Hematopoietic multipotent progenitor cell treated with erythropoietin and hydrocortisone succinate and interleukin-3 and kit ligand, for 4 days (in vitro differentiated cells): ENCODE results near the gene IQSEC1.
A peak's percentile ranks its signal among the peaks of the same experiment; 100 is the strongest.

Source experiments
- DNase-seq: peaks from one replicate; pipeline ENCODE4 v3.0.0-alpha.2; 2015

IQSEC1 gene

GRCh38 chr3:12948891-12949711 lies 124.1 kb downstream of the IQSEC1 start:
- peak; percentile 84 for DNase-seq

DNA sequence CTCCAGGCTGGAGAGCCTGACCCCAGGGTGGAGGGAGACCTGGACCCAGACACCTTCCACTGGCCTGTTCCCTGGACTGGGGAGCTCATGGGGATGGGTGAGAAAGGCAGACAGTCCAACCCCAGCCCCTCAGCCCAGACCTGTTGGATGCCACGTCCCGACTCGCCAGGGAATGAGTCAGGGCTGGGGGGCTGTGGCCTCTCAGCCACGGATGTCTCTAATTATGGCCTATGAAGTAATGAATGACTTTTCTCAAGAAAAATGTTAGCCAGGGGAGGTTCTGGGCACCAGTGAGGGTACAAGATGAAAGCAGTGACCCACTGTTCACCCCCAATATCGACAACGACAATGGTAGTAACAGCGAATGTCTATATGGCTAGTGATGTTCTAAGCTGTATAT lies 124.9 kb downstream of the IQSEC1 start:
- DNase-seq: no peak

DNA sequence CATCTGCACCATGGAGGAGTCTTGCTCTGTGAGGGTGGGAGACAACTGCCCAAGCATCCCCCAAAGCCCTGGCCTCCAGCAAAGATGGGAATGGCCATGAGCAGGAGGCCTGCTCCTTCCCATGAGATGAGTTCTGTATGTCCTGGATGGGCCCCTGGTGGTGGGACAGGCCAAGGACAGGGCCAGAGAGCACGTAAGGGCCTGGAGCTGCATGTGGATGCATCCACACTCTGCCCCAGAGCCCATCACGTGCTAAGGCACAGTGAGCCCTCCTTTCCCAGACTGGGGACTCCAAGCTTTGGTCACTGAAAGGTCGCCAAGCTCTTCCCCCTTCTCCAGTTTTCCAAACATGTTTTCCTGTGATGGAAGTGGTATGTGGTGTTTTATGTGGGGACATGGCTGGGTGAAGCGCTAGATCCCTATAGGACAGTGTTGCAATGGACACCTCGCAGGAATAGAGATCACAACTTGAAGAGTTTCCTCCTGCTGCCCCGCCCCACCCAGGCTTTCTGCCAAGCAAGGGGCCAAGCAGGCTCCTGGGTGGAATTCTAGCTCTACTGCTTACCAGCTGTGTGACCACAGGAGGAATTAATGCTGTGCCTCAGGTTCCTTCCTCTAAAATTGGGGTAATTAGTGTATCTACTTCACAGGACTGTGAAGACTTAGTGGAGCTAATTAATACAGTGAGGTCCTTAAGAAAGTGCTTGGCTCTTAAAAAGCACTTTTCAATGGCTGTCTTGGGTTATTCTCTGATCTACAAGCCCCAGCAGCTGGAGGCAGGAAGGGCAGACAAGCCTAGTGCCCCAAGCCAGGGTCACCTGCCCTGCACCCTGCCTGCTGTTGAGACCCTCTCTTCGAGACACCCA lies 125.5 kb downstream of the IQSEC1 start:
- peak; percentile 70 for DNase-seq

GRCh38 chr3:12946649-12947316 lies 126.4 kb downstream of the IQSEC1 start:
- DNase-seq: no peak

DNA sequence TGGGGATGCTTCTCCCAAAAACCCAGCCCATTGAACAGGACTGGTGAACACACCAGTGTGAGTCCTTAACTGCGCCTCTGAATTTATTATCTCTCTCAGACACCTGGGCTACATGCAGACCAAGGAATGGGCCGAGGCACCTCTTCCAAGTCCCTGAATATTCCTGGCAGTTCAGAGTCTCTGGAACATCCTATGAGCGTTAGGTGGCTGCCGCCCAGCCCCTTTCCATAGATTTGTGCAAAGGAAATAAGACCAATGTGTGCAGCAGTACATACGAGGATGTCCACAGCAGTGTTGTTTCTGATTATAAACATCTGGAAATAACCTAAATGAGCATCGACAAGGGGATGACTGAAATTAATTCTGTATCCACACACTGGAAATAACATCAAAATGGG lies 127.0 kb downstream of the IQSEC1 start:
- DNase-seq: no peak

GRCh38 chr3:12944849-12945248 lies 128.4 kb downstream of the IQSEC1 start:
- DNase-seq: no peak

DNA sequence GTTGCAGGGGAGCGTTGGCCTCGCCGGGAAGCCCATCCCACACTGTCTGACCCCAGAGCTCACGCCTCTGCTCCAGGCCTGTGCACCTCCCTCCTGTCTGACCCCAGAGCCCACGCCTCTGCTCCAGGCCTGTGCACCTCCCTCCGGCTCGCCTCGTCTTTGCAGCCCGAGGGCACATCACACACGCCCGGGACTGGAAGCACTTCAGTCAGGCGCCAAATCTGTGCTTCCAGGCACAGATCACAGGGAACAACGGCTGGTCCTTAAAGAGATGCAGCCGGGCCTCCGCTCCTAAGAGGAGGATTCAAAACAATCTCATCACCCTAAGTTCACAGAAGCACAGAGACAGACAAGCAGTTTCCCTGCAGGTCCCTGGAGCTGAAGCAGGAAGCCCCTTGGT lies 128.8 kb downstream of the IQSEC1 start:
- DNase-seq: no peak

DNA sequence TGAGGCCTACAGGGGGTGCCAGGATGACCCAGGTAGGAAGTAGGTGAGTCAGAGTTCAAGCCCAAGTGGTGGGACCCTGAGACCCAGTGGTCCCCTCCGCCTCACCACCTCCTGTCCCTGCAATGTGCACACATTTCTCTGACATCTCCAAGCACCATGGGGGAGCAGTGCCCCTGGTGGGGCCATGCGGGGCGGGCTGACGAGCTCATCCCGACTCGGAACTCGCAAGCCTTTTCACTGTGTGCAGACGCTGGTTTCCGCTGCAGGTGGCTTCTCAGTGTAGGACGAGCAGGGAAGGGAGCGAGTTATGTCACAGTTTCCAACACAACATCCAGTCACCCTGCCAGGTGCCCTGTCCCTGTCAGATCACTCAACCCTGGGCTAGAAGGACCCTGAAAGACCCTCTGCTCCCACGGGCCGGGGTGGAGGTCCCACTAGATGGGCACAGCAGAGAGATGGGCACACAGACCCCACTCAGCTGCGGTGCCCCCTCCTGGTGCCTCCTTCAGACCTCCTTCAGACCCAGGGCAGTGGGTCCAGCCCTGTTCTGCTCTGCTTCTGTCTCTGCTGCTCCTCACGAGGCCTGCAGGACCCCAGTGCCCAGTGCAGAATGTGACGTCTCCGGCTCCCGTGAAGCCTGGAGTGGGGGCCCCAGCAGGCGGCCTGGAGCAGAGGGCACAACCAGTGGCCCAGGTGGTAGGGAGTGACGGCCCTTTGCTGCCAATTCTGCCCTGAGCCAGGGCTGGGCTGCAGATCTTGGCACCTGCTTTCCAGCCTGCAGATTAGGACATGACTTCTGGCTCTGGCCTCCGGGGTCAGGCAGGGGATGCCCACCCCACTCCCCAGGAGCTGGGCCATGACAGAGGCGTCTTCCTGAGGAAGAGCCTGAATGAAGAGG lies 129.9 kb downstream of the IQSEC1 start:
- no peak for DNase-seq

DNA sequence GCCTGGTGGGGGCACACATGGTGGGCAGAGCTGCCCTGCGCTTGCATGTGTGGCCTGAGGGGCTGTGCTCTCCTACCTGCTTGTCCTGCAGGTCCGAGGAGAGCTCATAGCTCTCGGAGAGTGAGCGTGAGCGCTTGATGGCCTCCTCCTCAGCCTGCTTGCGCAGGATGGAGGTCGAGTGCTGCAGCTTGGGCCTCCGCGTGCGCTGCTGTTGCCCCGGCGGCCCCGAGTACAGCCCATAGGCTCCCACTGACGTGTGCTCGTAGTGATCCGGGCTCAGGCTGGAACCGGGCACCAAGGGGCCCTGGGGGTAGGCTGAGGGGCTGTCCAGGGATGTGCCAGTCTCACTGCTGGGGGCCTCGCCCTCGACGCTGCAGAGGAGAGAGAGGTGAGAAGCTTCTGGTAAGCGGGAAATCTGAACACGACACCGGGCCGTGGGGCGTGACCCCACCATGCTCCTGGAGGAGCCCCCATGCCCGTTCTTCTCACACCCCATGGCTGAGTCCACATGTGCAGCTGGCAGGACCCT lies 131.7 kb downstream of the IQSEC1 start:
- DNase-seq: no peak

- no peak for DNase-seq
Measured at GRCh38 chr3:12940854-12941253, 132.4 kb downstream of the IQSEC1 start.

- DNase-seq: no peak
Measured at GRCh38 chr3:12939137-12939536, 134.1 kb downstream of the IQSEC1 start.

GRCh38 chr3:12938258-12938711 lies 134.9 kb downstream of the IQSEC1 start:
- DNase-seq: no peak

GRCh38 chr3:12935861-12936830 lies 137.1 kb downstream of the IQSEC1 start:
- no peak for DNase-seq

DNA sequence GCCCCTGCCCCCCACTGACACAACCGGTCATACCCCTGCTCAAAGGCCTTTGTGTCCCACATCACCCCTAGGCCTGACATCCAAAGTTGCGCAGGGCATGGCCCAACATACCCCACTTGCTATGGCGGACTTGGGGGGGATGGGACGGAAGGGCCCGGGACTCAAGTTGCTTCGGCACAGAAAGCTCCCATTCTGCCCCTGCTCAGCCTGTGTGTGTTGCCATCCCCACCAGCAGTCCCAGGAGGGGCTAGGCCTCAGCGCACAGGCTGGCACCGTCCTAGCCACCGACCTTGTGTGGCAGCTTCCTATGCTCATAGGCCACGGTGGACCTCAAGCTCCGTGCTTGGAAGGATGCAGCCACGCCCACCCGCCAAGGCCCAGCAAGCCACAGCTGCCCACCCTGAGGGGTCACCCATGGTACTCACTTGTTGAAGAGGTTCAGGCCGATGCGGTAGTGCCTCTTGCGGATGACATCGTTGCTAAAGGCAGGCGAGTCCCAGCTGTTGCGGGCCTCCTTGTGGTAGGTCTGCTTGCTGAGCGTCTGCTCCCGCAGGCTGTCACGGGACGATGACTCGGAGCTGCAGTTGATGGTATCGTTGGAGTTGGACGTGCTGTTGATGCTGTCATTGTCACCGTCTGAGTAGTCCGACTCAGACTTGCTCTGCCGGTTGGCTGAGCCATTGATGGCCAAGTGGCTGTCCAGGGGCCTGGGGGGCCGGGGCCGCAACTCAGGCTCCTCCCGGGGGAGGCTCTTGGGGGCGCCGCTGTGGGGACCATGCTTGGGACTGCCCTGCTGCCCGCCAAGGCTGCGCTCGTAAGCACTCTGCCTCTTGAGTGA lies 138.0 kb downstream of the IQSEC1 start:
- no peak for DNase-seq

GRCh38 chr3:12934431-12934830 lies 138.8 kb downstream of the IQSEC1 start:
- DNase-seq: no peak

GRCh38 chr3:12933901-12934300 lies 139.3 kb downstream of the IQSEC1 start:
- DNase-seq: no peak

DNA sequence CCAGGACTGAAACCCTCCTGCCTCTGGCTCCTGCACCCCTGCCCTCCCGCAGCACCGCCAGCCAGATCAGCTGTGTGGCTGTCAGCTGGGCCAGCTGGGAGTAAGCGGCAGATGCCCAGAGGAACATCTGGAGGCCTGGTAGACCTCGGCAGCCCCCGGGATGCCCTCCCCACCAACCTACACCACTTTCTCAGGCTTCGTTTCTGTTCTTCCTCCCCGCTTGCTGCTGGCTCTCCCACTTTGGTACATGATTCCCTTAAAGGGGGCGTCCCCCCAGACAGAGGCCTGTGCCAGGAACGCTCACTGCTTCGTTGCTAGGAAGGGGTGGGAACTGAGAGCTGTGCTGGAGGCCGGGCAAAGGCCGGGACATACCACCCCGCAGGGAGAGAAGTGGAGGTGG lies 140.5 kb downstream of the IQSEC1 start:
- DNase-seq: no peak

DNA sequence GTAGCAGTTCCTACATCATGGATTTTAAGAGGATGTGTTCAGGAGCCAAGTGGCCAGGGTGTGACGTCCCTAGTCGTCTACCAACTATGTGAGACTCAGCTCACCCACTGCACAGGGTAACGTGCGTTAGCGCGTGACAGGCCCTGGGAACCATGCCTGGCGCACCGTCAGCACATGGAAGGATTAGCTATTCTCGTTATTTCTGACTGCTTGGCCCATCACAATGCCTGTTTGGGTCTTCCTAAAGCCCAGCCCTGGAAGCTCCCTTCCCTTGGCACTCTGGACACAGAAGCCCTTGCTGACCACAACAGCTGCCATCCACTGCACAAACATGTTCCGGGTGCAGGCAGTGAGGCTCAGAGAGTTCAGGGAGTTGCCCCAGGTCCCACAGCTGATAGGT lies 140.9 kb downstream of the IQSEC1 start:
- DNase-seq: no peak

DNA sequence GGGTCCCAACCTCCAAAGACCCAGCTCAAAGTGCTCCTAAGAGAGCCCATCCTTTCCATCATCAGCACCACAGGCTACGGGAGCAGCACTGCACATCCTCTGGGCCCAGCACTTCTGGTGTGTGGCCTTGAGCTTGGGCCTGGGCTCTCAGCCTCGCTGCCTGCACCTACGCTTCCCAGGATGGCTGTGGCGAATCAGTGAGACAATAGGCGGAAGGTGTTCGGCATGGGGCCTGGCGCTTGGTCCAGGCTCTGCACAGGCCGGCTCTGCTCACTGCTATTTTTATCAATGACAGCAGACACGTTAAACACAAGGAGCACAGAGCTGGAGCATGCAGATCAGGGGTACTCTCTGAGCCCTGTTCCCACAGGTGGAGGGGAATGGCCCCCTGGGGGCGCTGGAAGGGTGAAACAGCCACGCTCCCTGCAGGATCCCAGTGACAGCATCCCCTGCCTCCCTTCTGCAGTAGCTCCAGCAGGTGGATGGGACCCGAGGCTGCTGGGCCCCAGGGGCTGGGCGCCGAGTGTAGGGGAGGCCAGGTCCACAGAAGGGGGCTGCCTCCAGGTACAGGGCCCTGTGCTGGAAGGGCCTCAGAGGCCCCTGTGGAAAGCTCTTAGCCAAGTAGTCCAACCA lies 141.8 kb downstream of the IQSEC1 start:
- no peak for DNase-seq
